SJCRH30 (cell line): ENCODE measurements around the gene PRR5L. TPM values are rescaled to one million over a fixed set of nuclear protein-coding genes. Genes with fewer than 3 reads are reported as not detected.

ENCODE experiments used
- DNase-seq, 2 experiments: peaks; one replicate each; pipeline ENCODE4 v3.0.0-alpha.2; 2015 to 2020
- H3K27ac ChIP-seq: fragments of 250-450 bp; sonication (Bioruptor Pico); 2 replicates; pipeline ENCODE4 v1.5.1; 2020; ENCODE audit warnings: mild to moderate bottlenecking, moderate library complexity
- H3K27me3 ChIP-seq: fragments of 250-450 bp; sonication (Bioruptor Pico); 2 replicates; pipeline ENCODE4 v1.5.1; 2020; ENCODE audit warnings: mild to moderate bottlenecking, moderate library complexity
- H3K36me3 ChIP-seq: fragments of 250-450 bp; sonication (Bioruptor Pico); 2 replicates; pipeline ENCODE4 v1.5.1; 2020; ENCODE audit warnings: mild to moderate bottlenecking, moderate library complexity
- H3K4me1 ChIP-seq: fragments of 250-450 bp; sonication (Bioruptor Pico); 2 replicates; pipeline ENCODE4 v1.5.1; 2020; ENCODE audit warnings: mild to moderate bottlenecking, moderate library complexity
- H3K4me3 ChIP-seq: fragments of 250-450 bp; sonication (Bioruptor Pico); 2 replicates; pipeline ENCODE4 v1.5.1; 2020; ENCODE audit warnings: mild to moderate bottlenecking, moderate library complexity
- H3K9me3 ChIP-seq: fragments of 250-450 bp; sonication (Bioruptor Pico); replicated peaks from 2 replicates; pipeline ENCODE4 v1.5.1; 2020; ENCODE audit warnings: mild to moderate bottlenecking, moderate library complexity
- total RNA-seq: library from RNA; depleted of rRNA; stranded (reverse); fragments of >200 nt; shearing (Covaris generic); gene quantifications from 2 replicates; pipeline ENCODE4 v1.2.3, GENCODE V29; 2014

The PRR5L gene
- total RNA-seq, 1 experiment from 2014 or later: 7.2 TPM

- H3K9me3 ChIP-seq: no peaks in the 10 kb centered on the region
- H3K4me1 ChIP-seq: peaks cover 7% of the 10 kb centered on the region
- H3K27ac ChIP-seq: no peak overlapping the region
- H3K27me3 ChIP-seq: no peaks in the 10 kb centered on the region
- no peak for DNase-seq
- no peaks in the 10 kb centered on the region for H3K36me3 ChIP-seq
- no peak overlapping the region for H3K4me3 ChIP-seq
These were observed 30.7 kb downstream of the PRR5L start for GRCh38 chr11:36326524-36327419.

- no peak for DNase-seq
These were observed 33.0 kb downstream of the PRR5L start for GRCh38 chr11:36328966-36329673.

GRCh38 chr11:36330411-36330810 lies 34.3 kb downstream of the PRR5L start:
- Histone ChIP-seq H3K27me3 (no peaks in the 10 kb centered on the region), H3K4me1 (peaks cover 11% of the 10 kb centered on the region)
- no peak for DNase-seq

More at GRCh38 chr11:36328966-36329673, 33.0 kb downstream of the PRR5L start:
- Histone ChIP-seq H3K9me3 (no peaks in the 10 kb centered on the region), H3K36me3 (no peaks in the 10 kb centered on the region), H3K27ac (no peak overlapping the region), H3K4me1 (peaks cover 11% of the 10 kb centered on the region), H3K4me3 (no peak overlapping the region), H3K27me3 (no peaks in the 10 kb centered on the region)

GRCh38 chr11:36333468-36333867 lies 37.4 kb downstream of the PRR5L start:
- Histone ChIP-seq H3K4me1 (peaks cover 11% of the 10 kb centered on the region), H3K9me3 (0 out of 2 replicates have a peak, but pooled peaks cover 3% of the 10 kb centered on the region), H3K4me3 (no peak overlapping the region), H3K36me3 (no peaks in the 10 kb centered on the region), H3K27ac (no peak overlapping the region), H3K27me3 (no peaks in the 10 kb centered on the region)
- DNase-seq: no peak

More at GRCh38 chr11:36330411-36330810, 34.3 kb downstream of the PRR5L start:
- Histone ChIP-seq H3K27ac (no peak overlapping the region), H3K36me3 (no peaks in the 10 kb centered on the region), H3K4me3 (no peak overlapping the region), H3K9me3 (no peaks in the 10 kb centered on the region)

GRCh38 chr11:36333897-36334296 lies 37.8 kb downstream of the PRR5L start:
- peak; percentile 63 to 80 for DNase-seq
- Histone ChIP-seq H3K27ac (no peak overlapping the region), H3K9me3 (0 out of 2 replicates have a peak, but pooled peaks cover 3% of the 10 kb centered on the region), H3K36me3 (no peaks in the 10 kb centered on the region), H3K27me3 (no peaks in the 10 kb centered on the region), H3K4me3 (no peak overlapping the region), H3K4me1 (peaks cover 11% of the 10 kb centered on the region)

GRCh38 chr11:36339888-36340287 lies 43.8 kb downstream of the PRR5L start:
- no peak for DNase-seq
- no peak overlapping the region for H3K27ac ChIP-seq
- no peaks in the 10 kb centered on the region for H3K27me3 ChIP-seq
- no peak overlapping the region for H3K4me3 ChIP-seq
- H3K4me1 ChIP-seq: no peaks in the 10 kb centered on the region
- H3K9me3 ChIP-seq: 0 out of 2 replicates have a peak, but pooled peaks cover 3% of the 10 kb centered on the region
- no peaks in the 10 kb centered on the region for H3K36me3 ChIP-seq

DNA sequence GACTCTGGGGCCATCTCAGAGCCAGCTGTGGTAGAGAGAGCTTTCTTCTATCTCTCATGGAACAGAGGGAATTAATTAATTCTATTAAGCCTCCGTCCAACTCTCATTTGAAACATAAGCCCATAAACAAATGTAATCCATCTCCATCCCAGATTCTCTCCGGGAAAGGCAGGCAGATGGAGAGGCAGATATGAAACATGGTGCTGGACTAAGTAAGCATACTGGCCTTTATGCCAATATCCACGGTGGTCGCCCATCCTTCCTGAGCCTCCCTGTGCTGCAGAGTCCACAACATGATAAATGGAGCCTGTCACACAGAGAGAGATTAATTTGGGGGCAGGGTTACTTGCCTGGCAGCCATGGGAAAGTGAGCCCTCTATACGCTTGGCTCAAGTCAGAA lies 44.8 kb downstream of the PRR5L start:
- DNase-seq: no peak
- Histone ChIP-seq H3K27me3 (no peaks in the 10 kb centered on the region), H3K27ac (no peak overlapping the region)

GRCh38 chr11:36341915-36342314 lies 45.8 kb downstream of the PRR5L start:
- Histone ChIP-seq H3K27ac (no peak overlapping the region), H3K9me3 (0 out of 2 replicates have a peak, but pooled peaks cover 3% of the 10 kb centered on the region), H3K4me3 (no peak overlapping the region), H3K4me1 (no peaks in the 10 kb centered on the region), H3K36me3 (no peaks in the 10 kb centered on the region), H3K27me3 (no peaks in the 10 kb centered on the region)
- DNase-seq: no peak

More for the DNA sequence above, 44.8 kb downstream of the PRR5L start:
- H3K36me3 ChIP-seq: no peaks in the 10 kb centered on the region
- no peaks in the 10 kb centered on the region for H3K4me1 ChIP-seq
- H3K4me3 ChIP-seq: no peak overlapping the region
- H3K9me3 ChIP-seq: 0 out of 2 replicates have a peak, but pooled peaks cover 3% of the 10 kb centered on the region

- H3K4me1 ChIP-seq: no peaks in the 10 kb centered on the region
- 0 out of 2 replicates have a peak, but pooled peaks cover 3% of the 10 kb centered on the region for H3K9me3 ChIP-seq
- no peak overlapping the region for H3K4me3 ChIP-seq
- DNase-seq: no peak
- no peaks in the 10 kb centered on the region for H3K27me3 ChIP-seq
- no peak overlapping the region for H3K27ac ChIP-seq
- H3K36me3 ChIP-seq: no peaks in the 10 kb centered on the region
These were observed 46.2 kb downstream of the PRR5L start for GRCh38 chr11:36342327-36342726.

- Histone ChIP-seq H3K36me3 (no peaks in the 10 kb centered on the region), H3K4me1 (no peaks in the 10 kb centered on the region)
- DNase-seq: no peak
These were observed 47.3 kb downstream of the PRR5L start for GRCh38 chr11:36343436-36343835.

DNA sequence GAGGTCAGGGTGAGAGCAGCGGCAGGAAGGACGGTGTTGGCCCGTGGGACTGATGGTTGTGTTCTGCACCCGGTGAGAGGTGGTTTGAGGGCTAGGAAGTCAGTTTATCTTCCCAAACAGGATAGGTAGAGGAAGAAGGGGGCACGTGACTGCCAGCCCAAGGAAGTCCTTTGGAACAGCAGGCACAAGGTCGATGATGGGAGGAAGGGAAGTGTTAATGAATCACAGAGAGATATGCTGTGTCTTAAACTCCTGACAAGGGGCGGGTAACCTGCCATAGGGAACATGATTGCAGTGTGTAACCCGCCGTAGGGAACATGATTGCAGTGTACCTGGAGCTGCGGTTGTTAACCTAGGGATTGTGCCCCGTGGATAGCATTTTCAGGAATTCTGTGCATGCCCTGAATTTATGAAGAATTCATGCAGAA lies 49.0 kb downstream of the PRR5L start:
- no peaks in the 10 kb centered on the region for H3K4me1 ChIP-seq
- no peaks in the 10 kb centered on the region for H3K36me3 ChIP-seq
- no peak overlapping the region for H3K4me3 ChIP-seq
- no peak for DNase-seq
- no peaks in the 10 kb centered on the region for H3K27me3 ChIP-seq
- no peaks in the 10 kb centered on the region for H3K9me3 ChIP-seq
- H3K27ac ChIP-seq: no peak overlapping the region

More at GRCh38 chr11:36343436-36343835, 47.3 kb downstream of the PRR5L start:
- Histone ChIP-seq H3K27me3 (no peaks in the 10 kb centered on the region), H3K4me3 (no peak overlapping the region), H3K9me3 (no peaks in the 10 kb centered on the region), H3K27ac (no peak overlapping the region)

- Histone ChIP-seq H3K4me3 (no peak overlapping the region), H3K9me3 (no peaks in the 10 kb centered on the region), H3K36me3 (no peaks in the 10 kb centered on the region), H3K4me1 (no peaks in the 10 kb centered on the region), H3K27ac (no peak overlapping the region), H3K27me3 (no peaks in the 10 kb centered on the region)
- DNase-seq: no peak
These were observed 49.5 kb downstream of the PRR5L start for GRCh38 chr11:36345535-36346141.

DNA sequence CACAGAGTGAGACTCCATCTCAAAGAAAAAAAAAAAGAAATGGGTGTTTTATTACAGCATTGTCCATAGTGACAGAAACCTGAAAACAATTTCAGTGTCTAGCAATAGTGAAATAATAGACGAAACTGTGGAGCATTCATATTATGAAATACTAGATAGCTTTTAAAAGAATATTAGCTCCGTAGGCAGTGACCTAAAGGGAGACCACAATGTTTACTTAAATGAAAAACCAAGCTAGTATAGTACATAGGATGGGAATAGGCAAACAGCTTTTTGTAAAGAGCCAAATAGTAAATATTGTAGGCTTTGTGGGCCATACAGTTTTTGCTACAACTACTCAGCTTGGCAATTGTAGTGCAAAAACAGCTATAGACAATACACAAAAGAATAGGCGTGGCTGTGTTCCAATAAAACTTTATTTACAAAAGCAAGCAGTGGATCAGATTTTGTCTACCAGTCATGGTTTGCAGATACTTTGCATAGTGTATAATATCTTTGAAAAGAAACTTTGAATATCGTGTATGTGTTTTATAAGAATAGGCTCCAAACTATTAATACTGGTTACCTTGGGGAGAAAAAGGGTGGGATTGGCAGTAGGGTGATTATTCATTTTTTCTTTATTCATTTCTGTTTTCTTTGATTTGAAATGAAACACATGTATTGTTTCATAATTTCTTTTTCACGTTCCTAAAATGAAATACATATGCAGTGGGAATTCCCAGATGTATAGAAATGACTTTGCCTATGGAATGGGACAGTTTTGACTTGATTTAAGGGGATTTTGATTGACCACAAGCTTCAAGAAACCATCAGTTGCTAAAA lies 50.7 kb downstream of the PRR5L start:
- Histone ChIP-seq H3K27me3 (no peaks in the 10 kb centered on the region), H3K27ac (no peak overlapping the region), H3K9me3 (no peaks in the 10 kb centered on the region), H3K36me3 (no peaks in the 10 kb centered on the region), H3K4me3 (no peak overlapping the region), H3K4me1 (no peaks in the 10 kb centered on the region)
- DNase-seq: no peak

DNA sequence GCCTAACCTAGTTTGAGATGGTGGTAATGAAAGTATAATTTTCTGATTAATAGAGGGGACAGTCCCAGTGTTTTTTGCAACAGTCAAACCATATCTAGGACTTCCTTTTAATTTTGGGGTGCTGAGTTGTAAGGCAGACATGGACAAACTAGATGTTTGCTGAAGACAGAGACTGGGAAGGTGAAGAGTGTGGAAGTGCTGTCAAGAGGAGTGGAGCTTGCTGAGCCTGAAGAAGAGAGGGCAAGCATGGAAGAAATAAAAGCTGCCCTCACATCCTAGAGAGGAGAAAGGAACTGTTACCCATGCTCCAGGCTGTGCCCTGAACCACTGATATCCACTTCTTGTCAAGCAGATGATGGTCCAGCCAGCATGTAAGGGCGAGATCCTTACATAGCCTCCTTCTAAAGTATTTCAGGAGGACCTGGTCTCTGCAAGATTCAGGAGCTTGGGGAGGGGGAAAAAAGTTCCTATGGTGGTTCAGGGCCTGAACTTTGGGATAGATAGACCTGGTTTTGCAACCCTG lies 51.4 kb downstream of the PRR5L start:
- H3K9me3 ChIP-seq: no peaks in the 10 kb centered on the region
- H3K4me1 ChIP-seq: no peaks in the 10 kb centered on the region
- no peaks in the 10 kb centered on the region for H3K27me3 ChIP-seq
- no peak overlapping the region for H3K27ac ChIP-seq
- H3K4me3 ChIP-seq: no peak overlapping the region
- H3K36me3 ChIP-seq: no peaks in the 10 kb centered on the region
- DNase-seq: no peak
